Natural killer cell (primary cell): ENCODE data around the gene LGALS9. TPM values are rescaled to one million over a fixed set of nuclear protein-coding genes. Genes with fewer than 3 reads are reported as not detected.
"Not testable (repeated sequence)": the region's sequence is repeated elsewhere in the genome, so short reads cannot be mapped to it uniquely, and the experiment has no call there.

Experiments used
- ATAC-seq, 3 donors: fragments of 150-1000 bp in 2 of 3; fragments of 200-7000 bp in 1 of 3; cut with Tn5 transposase; 1 replicate in 1 of 3; 2 replicates in 2 of 3; pipeline ENCODE4 v1.10.0; 2021; ENCODE audit warnings: mild to moderate bottlenecking in 2 of 3, moderate library complexity in 2 of 3
- DNase-seq, 2 donors: peaks; one replicate each; pipeline versions ENCODE4 v3.0.0 to v3.0.0-alpha.2; 2013 to 2021; ENCODE audit warnings: mixed read lengths in 1 of 2
- H3K27ac ChIP-seq: one replicate; pipeline ENCODE4 v1.5.1; 2013; ENCODE audit warnings: mild to moderate bottlenecking, low read length
- H3K27me3 ChIP-seq: one replicate; pipeline ENCODE4 v1.6.1; 2013; ENCODE audit warnings: low read length; ENCODE audit not compliant: control insufficient read depth, insufficient read depth
- H3K36me3 ChIP-seq: one replicate; pipeline ENCODE4 v1.6.1; 2013; ENCODE audit warnings: low read length; ENCODE audit not compliant: control insufficient read depth, insufficient read depth
- H3K4me1 ChIP-seq: one replicate; pipeline ENCODE4 v1.6.1; 2013; ENCODE audit warnings: low read length; ENCODE audit not compliant: control insufficient read depth, insufficient read depth
- H3K4me3 ChIP-seq: one replicate; pipeline ENCODE4 v1.5.1; 2013; ENCODE audit warnings: low read length
- H3K9me3 ChIP-seq: one replicate; pipeline ENCODE4 v1.6.1; 2013; ENCODE audit warnings: low read length; ENCODE audit not compliant: control insufficient read depth, insufficient read depth
- H3K27ac Mint-ChIP-seq, 2 donors: one replicate each; pipeline ENCODE4 v1.8.0; 2022; ENCODE audit warnings: mild to moderate bottlenecking in 2 of 2, mixed read lengths in 2 of 2, moderate library complexity in 1 of 2
- H3K27me3 Mint-ChIP-seq, 2 donors: one replicate each; pipeline ENCODE4 v1.8.0; 2022; ENCODE audit warnings: low read depth in 2 of 2, mixed read lengths in 2 of 2
- H3K36me3 Mint-ChIP-seq: one replicate; pipeline ENCODE4 v1.8.0; 2022; ENCODE audit warnings: mixed read lengths
- H3K4me1 Mint-ChIP-seq, 2 donors: one replicate each; pipeline ENCODE4 v1.8.0; 2022; ENCODE audit warnings: mixed read lengths in 2 of 2
- H3K4me3 Mint-ChIP-seq: one replicate; pipeline ENCODE4 v1.8.0; 2022; ENCODE audit warnings: mild to moderate bottlenecking, moderate library complexity, mixed read lengths
- H3K9me3 Mint-ChIP-seq, 2 donors: one replicate each; pipeline ENCODE4 v1.8.0; 2022; ENCODE audit warnings: mixed read lengths in 2 of 2
- WGBS: methylation state at CpG from one replicate; pipeline ENCODE4 v1.1.7; 2013; ENCODE audit warnings: missing lambda C conversion rate; ENCODE audit not compliant: insufficient coverage; 5-methylcytosine and 5-hydroxymethylcytosine counted together
- intact Hi-C: fragments of 100-400 bp; cut with micrococcal nuclease; formaldehyde crosslinking; loops from one replicate; pipeline ENCODE4 v1.14.2; 2022
- total RNA-seq, 4 donors: library from RNA; stranded (reverse); fragments of 120-200 nt in 1 of 4; gene quantifications; one replicate each; pipeline versions ENCODE4 v1.2.3 to v1.2.4, GENCODE V29; 2013 to 2022
- TF ChIP-seq, protein P1 (sequence below): fragments of 200-600 bp; IDR thresholded peaks from one replicate; pipeline ENCODE4 v1.8.0; 2022; ENCODE audit warnings: antibody characterized with exemption

LGALS9 gene
- total RNA-seq, 3 donors from 2014 or later (not counting 1 experiment from before 2014, with no cell fraction given) = 83.4 to 142 (median 102) TPM

DNA sequence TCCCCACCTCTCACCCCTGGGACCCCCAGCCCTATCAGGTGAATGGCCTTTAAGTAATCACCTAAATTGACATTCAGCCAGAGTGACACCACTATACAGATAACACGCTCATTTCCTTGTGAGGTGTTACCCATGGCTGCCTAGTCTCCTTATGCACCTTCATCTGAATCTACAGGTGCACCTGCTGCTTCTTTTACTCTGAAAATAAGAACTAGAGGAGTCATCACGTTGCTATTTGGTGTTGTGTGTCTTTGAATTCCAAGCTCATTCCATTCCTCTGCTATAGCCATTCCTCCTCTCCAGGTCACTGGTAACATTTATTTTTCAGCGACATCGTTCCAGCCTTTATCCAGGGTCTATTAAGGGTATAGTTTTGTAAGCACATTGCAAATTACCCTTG is 9.8 kb downstream of the LGALS9 start:
- Histone ChIP-seq H3K36me3 (peaks cover 27% of the 10 kb centered on the region), H3K9me3 (no peaks in the 10 kb centered on the region), H3K4me3 (no peak overlapping the region), H3K27me3 (no peaks in the 10 kb centered on the region), H3K27ac (no peak overlapping the region), H3K4me1 (peaks cover 1% of the 10 kb centered on the region)
- H3K4me3 Mint-ChIP-seq = no peak overlapping the region
- intact Hi-C loops = no loop called here
- TF ChIP-seq, protein P1, sequence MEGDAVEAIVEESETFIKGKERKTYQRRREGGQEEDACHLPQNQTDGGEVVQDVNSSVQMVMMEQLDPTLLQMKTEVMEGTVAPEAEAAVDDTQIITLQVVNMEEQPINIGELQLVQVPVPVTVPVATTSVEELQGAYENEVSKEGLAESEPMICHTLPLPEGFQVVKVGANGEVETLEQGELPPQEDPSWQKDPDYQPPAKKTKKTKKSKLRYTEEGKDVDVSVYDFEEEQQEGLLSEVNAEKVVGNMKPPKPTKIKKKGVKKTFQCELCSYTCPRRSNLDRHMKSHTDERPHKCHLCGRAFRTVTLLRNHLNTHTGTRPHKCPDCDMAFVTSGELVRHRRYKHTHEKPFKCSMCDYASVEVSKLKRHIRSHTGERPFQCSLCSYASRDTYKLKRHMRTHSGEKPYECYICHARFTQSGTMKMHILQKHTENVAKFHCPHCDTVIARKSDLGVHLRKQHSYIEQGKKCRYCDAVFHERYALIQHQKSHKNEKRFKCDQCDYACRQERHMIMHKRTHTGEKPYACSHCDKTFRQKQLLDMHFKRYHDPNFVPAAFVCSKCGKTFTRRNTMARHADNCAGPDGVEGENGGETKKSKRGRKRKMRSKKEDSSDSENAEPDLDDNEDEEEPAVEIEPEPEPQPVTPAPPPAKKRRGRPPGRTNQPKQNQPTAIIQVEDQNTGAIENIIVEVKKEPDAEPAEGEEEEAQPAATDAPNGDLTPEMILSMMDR = no peak
- WGBS = 100% methylated on average over 1 of the region's 4 CpGs
- H3K27ac Mint-ChIP-seq = no peak overlapping the region
- ATAC-seq = no peak
- peaks cover 1 to 7% of the 10 kb centered on the region in 2 donors for H3K4me1 Mint-ChIP-seq
- no peak for DNase-seq
- no peaks in the 10 kb centered on the region for H3K9me3 Mint-ChIP-seq
- H3K27me3 Mint-ChIP-seq = no peaks in the 10 kb centered on the region
- peaks cover 11% of the 10 kb centered on the region for H3K36me3 Mint-ChIP-seq

DNA sequence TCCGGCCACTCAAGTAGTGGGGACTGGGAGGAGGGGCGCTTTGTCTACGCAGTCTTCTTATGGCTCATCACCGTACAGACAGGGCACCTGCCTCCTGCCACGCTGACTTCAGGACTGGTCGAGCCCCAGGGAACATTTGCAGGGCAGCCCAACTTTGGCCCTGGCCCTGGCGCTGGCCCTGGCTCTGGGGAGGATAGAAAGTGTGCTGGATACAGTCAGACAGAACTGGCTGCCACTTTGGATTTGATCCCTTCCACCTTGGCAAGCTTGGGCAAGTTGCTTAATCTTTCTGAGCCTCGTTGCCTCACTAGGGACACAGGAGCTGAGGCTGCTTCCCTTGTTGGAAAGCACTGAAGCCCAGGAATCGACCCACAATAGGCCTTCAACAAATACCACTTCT is 13.6 kb downstream of the LGALS9 start:
- H3K36me3 ChIP-seq = peaks cover 35% of the 10 kb centered on the region
- H3K27ac Mint-ChIP-seq = peak overlapping the region in 1 of 2 donors; percentile 17
- intact Hi-C loops = no loop called here

DNA sequence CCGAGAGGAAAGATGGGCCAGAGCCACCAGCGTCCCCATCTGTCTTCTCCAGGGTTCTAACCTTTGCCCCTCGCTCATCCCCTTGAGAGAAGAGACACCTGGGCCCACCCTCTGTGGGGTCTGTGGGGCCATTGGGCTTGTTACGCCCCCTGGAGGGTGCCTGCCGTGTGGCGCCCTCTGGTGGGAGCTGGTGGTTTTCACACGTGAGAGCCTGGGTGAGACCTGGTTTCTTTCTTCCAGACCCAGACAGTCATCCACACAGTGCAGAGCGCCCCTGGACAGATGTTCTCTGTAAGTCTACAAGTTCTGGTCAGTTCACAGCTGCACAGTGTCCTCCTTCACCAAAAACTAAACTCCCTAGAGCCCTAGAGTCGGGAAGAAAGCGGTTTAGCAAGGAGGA is 14.6 kb downstream of the LGALS9 start:
- TF ChIP-seq, protein P1 = peak; percentile 18
- H3K9me3 Mint-ChIP-seq, H3K4me1 Mint-ChIP-seq, H3K4me1 ChIP-seq, H3K4me3 Mint-ChIP-seq, H3K9me3 ChIP-seq, H3K27ac ChIP-seq, H3K4me3 ChIP-seq, DNase-seq, H3K27me3 Mint-ChIP-seq, intact Hi-C loops, H3K27me3 ChIP-seq, H3K36me3 Mint-ChIP-seq, H3K27ac Mint-ChIP-seq: not testable (repeated sequence)
- H3K36me3 ChIP-seq = peaks cover 28% of the 10 kb centered on the region
- ATAC-seq = peak; percentile 46 to 65 (median 63)
- WGBS = 100% methylated on average over 2 of the region's 10 CpGs

More for the DNA sequence above, 13.6 kb downstream of the LGALS9 start:
- H3K27me3 Mint-ChIP-seq = no peaks in the 10 kb centered on the region
- H3K36me3 Mint-ChIP-seq = peaks cover 11% of the 10 kb centered on the region
- no peak overlapping the region for H3K4me3 Mint-ChIP-seq
- TF ChIP-seq, protein P1 = no peak
- no peaks in the 10 kb centered on the region for H3K9me3 Mint-ChIP-seq
- H3K27ac ChIP-seq = no peak overlapping the region
- peaks cover 5 to 9% of the 10 kb centered on the region in 2 donors for H3K4me1 Mint-ChIP-seq
- DNase-seq (no peak), ATAC-seq (no peak)
- no peak overlapping the region for H3K4me3 ChIP-seq
- no peaks in the 10 kb centered on the region for H3K4me1 ChIP-seq
- WGBS = 92% methylated on average over 9 of the region's 9 CpGs
- no peaks in the 10 kb centered on the region for H3K27me3 ChIP-seq
- H3K9me3 ChIP-seq = no peaks in the 10 kb centered on the region

DNA sequence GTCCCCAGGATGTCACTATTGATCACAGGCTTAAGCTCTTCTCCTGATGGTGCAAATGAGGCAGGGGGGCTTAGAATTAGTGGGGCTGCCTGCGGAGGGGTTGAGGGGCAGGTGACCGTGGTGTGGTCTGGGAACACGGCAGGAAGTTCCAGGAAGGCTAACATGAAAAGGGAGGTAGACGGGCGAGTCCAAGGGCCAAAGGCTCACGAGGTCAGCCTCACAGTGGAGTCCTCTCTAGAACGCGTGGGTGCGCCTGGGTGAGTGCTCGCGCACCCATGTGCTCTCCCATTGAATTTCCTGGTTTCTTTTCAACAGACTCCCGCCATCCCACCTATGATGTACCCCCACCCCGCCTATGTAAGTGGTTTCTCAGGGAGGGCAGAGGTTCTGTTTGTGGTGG is 15.2 kb downstream of the LGALS9 start:
- TF ChIP-seq, protein P1 = no peak
- 93% methylated on average over 11 of the region's 13 CpGs for WGBS
- Histone ChIP-seq H3K27me3 (no peaks in the 10 kb centered on the region), H3K4me1 (no peaks in the 10 kb centered on the region), H3K4me3 (no peak overlapping the region), H3K9me3 (no peaks in the 10 kb centered on the region), H3K27ac (no peak overlapping the region), H3K36me3 (peaks cover 22% of the 10 kb centered on the region)
- no peak overlapping the region for H3K4me3 Mint-ChIP-seq
- H3K9me3 Mint-ChIP-seq = no peaks in the 10 kb centered on the region
- peaks cover 1% of the 10 kb centered on the region for H3K36me3 Mint-ChIP-seq
- no peaks in the 10 kb centered on the region for H3K27me3 Mint-ChIP-seq
- intact Hi-C loops = no loop called here
- DNase-seq (no peak), ATAC-seq (no peak)
- H3K27ac Mint-ChIP-seq = no peak overlapping the region
- H3K4me1 Mint-ChIP-seq = peaks cover 5 to 9% of the 10 kb centered on the region in 2 donors
